Gastroesophageal sphincter (tissue), 4 donors: ENCODE data around the gene APRT. TPM values are rescaled to one million over a fixed set of nuclear protein-coding genes. Genes with fewer than 3 reads are reported as not detected.

ENCODE experiments used
- ATAC-seq: fragments of 150-250 bp; one replicate; pipeline ENCODE4 v1.9.1; 2016; ENCODE audit warnings: mild to moderate bottlenecking, moderate library complexity
- H3K27ac ChIP-seq, 4 donors: fragments of 200-600 bp; sonication (generic) in 3 of 4; 1 replicate in 3 of 4; 2 replicates in 1 of 4; pipeline ENCODE4 v1.5.1; 2016 to 2019
- H3K27me3 ChIP-seq: fragments of 200-600 bp; sonication (generic); one replicate; pipeline ENCODE4 v1.5.1; 2019
- H3K36me3 ChIP-seq, 2 donors: fragments of 200-600 bp; sonication (generic); one replicate each; pipeline ENCODE4 v1.5.1; 2019; ENCODE audit warnings: control low read depth in 1 of 2
- H3K4me1 ChIP-seq, 3 donors: fragments of 200-600 bp; sonication (generic); 1 replicate in 2 of 3; 2 replicates in 1 of 3; pipeline ENCODE4 v1.5.1; 2016 to 2019; ENCODE audit warnings: control low read depth in 2 of 3
- H3K4me3 ChIP-seq, 2 donors: fragments of 200-600 bp; sonication (generic); one replicate each; pipeline ENCODE4 v1.5.1; 2019; ENCODE audit warnings: mild to moderate bottlenecking in 1 of 2, moderate library complexity in 1 of 2
- H3K9me3 ChIP-seq, 3 donors: fragments of 200-600 bp; sonication (generic); one replicate each; pipeline ENCODE4 v1.5.1; 2017 to 2019; ENCODE audit warnings: control low read depth in 2 of 3
- CTCF ChIP-seq, 4 experiments: fragments of 200-600 bp in 2 of 4; fragments of 450-650 bp in 2 of 4; sonication (generic) in 1 of 4; IDR thresholded peaks; one replicate each; pipeline ENCODE4 v1.5.1; 2017 to 2019; ENCODE audit warnings: antibody characterized with exemption in 4 of 4, mild to moderate bottlenecking in 2 of 4, moderate library complexity in 2 of 4
- EP300 ChIP-seq: sonication (generic); formaldehyde crosslinking; IDR thresholded peaks from one replicate; pipeline ENCODE4 v1.6.1; 2017; ENCODE audit warnings: antibody characterized with exemption, mild to moderate bottlenecking
- POLR2A ChIP-seq, 2 donors: fragments of 450-650 bp; IDR thresholded peaks; one replicate each; pipeline ENCODE4 v1.6.1; 2017; ENCODE audit warnings: antibody characterized with exemption in 2 of 2, mild to moderate bottlenecking in 2 of 2, moderate library complexity in 1 of 2
- POLR2AphosphoS5 ChIP-seq: sonication (generic); formaldehyde crosslinking; IDR thresholded peaks from one replicate; pipeline ENCODE4 v1.6.1; 2017; ENCODE audit warnings: antibody characterized with exemption
- WGBS, 2 donors: methylation state at CpG; one replicate each; pipeline ENCODE4 v1.1.5; 2018; ENCODE audit warnings: low coverage in 1 of 2; 5-methylcytosine and 5-hydroxymethylcytosine counted together
- total RNA-seq, 4 donors: library from RNA; depleted of rRNA; stranded (reverse); fragments of >200 nt; gene quantifications; one replicate each; pipeline ENCODE4 v1.1.0, GENCODE V29; 2016

The APRT gene
- total RNA-seq, 4 donors from 2014 or later = 64.9 to 103 (median 92.9) TPM

GRCh38 chr16:88807626-88808453 lies 3.9 kb downstream of the APRT start:
- H3K9me3 ChIP-seq = no peaks in the 10 kb centered on the region
- TF ChIP-seq CTCF (IDR thresholded peaks at IDR 0.05) = no peak
- no peak for TF ChIP-seq EP300
- no peak for TF ChIP-seq POLR2AphosphoS5
- no peak for TF ChIP-seq POLR2A (IDR thresholded peaks at IDR 0.05)
- WGBS, 2 donors = 87% methylated on average over 3 of the region's 26 CpGs; no CpG with 5 or more reads in 1 of the 2 donors
- peaks cover 13% of the 10 kb centered on the region for H3K27me3 ChIP-seq
- H3K36me3 ChIP-seq = peaks cover 0 to 27% of the 10 kb centered on the region in 2 donors
- H3K4me1 ChIP-seq = peaks cover 0 to 57% (median 27%) of the 10 kb centered on the region in 3 donors
- no peak overlapping the region for H3K4me3 ChIP-seq
- no peak for ATAC-seq
- H3K27ac ChIP-seq = no peak overlapping the region

- no peak for ATAC-seq
- no peak overlapping the region for H3K27ac ChIP-seq
- peaks cover 0 to 27% of the 10 kb centered on the region in 2 donors for H3K36me3 ChIP-seq
- WGBS, 2 donors = no CpG with 5 or more reads among the region's 24 CpGs
- peaks cover 13% of the 10 kb centered on the region for H3K27me3 ChIP-seq
- TF ChIP-seq EP300 = no peak
- no peak for TF ChIP-seq CTCF (IDR thresholded peaks at IDR 0.05)
- no peak for TF ChIP-seq POLR2A (IDR thresholded peaks at IDR 0.05)
- no peak for TF ChIP-seq POLR2AphosphoS5
- no peak overlapping the region for H3K4me3 ChIP-seq
- H3K9me3 ChIP-seq = no peaks in the 10 kb centered on the region
- H3K4me1 ChIP-seq = peaks cover 0 to 57% (median 28%) of the 10 kb centered on the region in 3 donors
Observed at GRCh38 chr16:88807142-88807625, 4.5 kb downstream of the APRT start.

GRCh38 chr16:88806491-88807111 lies 5.1 kb downstream of the APRT start:
- H3K27ac ChIP-seq = no peak overlapping the region
- H3K4me3 ChIP-seq = no peak overlapping the region
- ATAC-seq = no peak
- no peaks in the 10 kb centered on the region for H3K9me3 ChIP-seq
- WGBS, 2 donors = no CpG with 5 or more reads among the region's 27 CpGs
- TF ChIP-seq POLR2AphosphoS5 (no peak), CTCF (IDR thresholded peaks at IDR 0.05) (no peak), POLR2A (IDR thresholded peaks at IDR 0.05) (no peak), EP300 (no peak)
- peaks cover 13% of the 10 kb centered on the region for H3K27me3 ChIP-seq
- peaks cover 0 to 27% of the 10 kb centered on the region in 2 donors for H3K36me3 ChIP-seq
- H3K4me1 ChIP-seq = peaks cover 0 to 58% (median 28%) of the 10 kb centered on the region in 3 donors

GRCh38 chr16:88805887-88806393 lies 5.8 kb downstream of the APRT start:
- Histone ChIP-seq H3K4me1 (peaks cover 0 to 51% (median 28%) of the 10 kb centered on the region in 3 donors), H3K4me3 (no peak overlapping the region), H3K27me3 (peaks cover 13% of the 10 kb centered on the region), H3K27ac (no peak overlapping the region), H3K9me3 (no peaks in the 10 kb centered on the region), H3K36me3 (peaks cover 0 to 27% of the 10 kb centered on the region in 2 donors)
- WGBS, 2 donors = no CpG with 5 or more reads among the region's 21 CpGs
- TF ChIP-seq POLR2AphosphoS5 (no peak), POLR2A (IDR thresholded peaks at IDR 0.05) (no peak)
- no peak for ATAC-seq

GRCh38 chr16:88805340-88805715 lies 6.4 kb downstream of the APRT start:
- WGBS, 2 donors = no CpG with 5 or more reads among the region's 22 CpGs
- ATAC-seq = no peak
- no peaks in the 10 kb centered on the region for H3K9me3 ChIP-seq

More at GRCh38 chr16:88805340-88805715, 6.4 kb downstream of the APRT start:
- TF ChIP-seq EP300 (no peak), POLR2A (IDR thresholded peaks at IDR 0.05) (no peak), POLR2AphosphoS5 (no peak), CTCF (IDR thresholded peaks at IDR 0.05) (no peak)
- H3K4me3 ChIP-seq = no peak overlapping the region
- H3K4me1 ChIP-seq = peaks cover 0 to 45% (median 22%) of the 10 kb centered on the region in 3 donors
- peaks cover 0 to 26% of the 10 kb centered on the region in 2 donors for H3K36me3 ChIP-seq
- H3K27ac ChIP-seq = no peak overlapping the region
- H3K27me3 ChIP-seq = peaks cover 13% of the 10 kb centered on the region
